HFFc6 (cell line): ENCODE measurements around the gene CHMP5. TPM values are rescaled to one million over a fixed set of nuclear protein-coding genes. Genes with fewer than 3 reads are reported as not detected.

ENCODE experiments used
- DNase-seq: peaks from one replicate; pipeline ENCODE4 v3.0.0-alpha.2; 2018
- H3K27ac Mint-ChIP-seq: 2 replicates; pipeline ENCODE4 v1.8.0; 2020; ENCODE audit warnings: mild to moderate bottlenecking, mixed read lengths
- H3K27me3 Mint-ChIP-seq: 2 replicates; pipeline ENCODE4 v1.8.0; 2021; ENCODE audit warnings: mild to moderate bottlenecking, moderate library complexity, mixed read lengths; ENCODE audit not compliant: insufficient read depth
- H3K36me3 Mint-ChIP-seq: 2 replicates; pipeline ENCODE4 v1.8.0; 2021; ENCODE audit warnings: low read depth, mixed read lengths
- H3K4me1 Mint-ChIP-seq: 2 replicates; pipeline ENCODE4 v1.8.0; 2020; ENCODE audit warnings: low read depth, mixed read lengths
- H3K4me3 Mint-ChIP-seq: 2 replicates; pipeline ENCODE4 v1.8.0; 2020; ENCODE audit warnings: mild to moderate bottlenecking, moderate library complexity, mixed read lengths
- H3K9me3 Mint-ChIP-seq: 2 replicates; pipeline ENCODE4 v1.8.0; 2020; ENCODE audit warnings: mild to moderate bottlenecking, mixed read lengths
- total RNA-seq, 6 experiments: library from RNA; stranded (reverse); fragmentation: NEBNext Ultra II Directional; extraction: Animal tissue kit (Norgen Biotek cat#: 25700); gene quantifications; 2 replicates in 1 of 6; 3 replicates in 5 of 6; pipeline ENCODE4 v1.2.3, GENCODE V29; 2021
- TF ChIP-seq, protein P1 (sequence below): fragments of 200-600 bp; sonication (generic); IDR thresholded peaks from 2 replicates; pipeline ENCODE4 v1.5.0; 2021; ENCODE audit warnings: antibody characterized with exemption, mild to moderate bottlenecking

The CHMP5 gene
- total RNA-seq, 6 experiments from 2014 or later = 75.5 to 90.2 (median 78.8) TPM

DNA sequence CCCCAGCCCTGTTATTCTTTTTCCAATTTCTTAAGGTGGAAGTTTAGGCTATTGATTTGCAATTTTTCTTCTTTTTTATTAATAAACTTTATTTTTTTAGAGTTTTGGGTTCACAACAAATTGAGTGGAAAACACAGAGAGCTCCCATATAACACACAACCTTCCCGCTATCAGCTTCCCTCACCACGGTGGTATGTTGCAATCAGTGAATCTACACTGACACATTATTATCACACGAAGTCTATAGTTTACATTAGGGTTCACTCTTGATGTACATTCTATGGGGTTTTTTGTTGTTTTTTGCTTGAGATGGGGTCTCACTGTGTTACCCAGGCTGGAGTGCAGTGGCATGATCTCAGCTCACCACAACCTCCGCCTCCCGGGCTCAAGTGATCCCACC is 20.7 kb downstream of the CHMP5 start:
- Mint-ChIP-seq H3K36me3 (no peaks in the 10 kb centered on the region), H3K27ac (no peak overlapping the region), H3K4me3 (no peak overlapping the region), H3K4me1 (peaks cover 9% of the 10 kb centered on the region), H3K9me3 (no peaks in the 10 kb centered on the region), H3K27me3 (peaks cover 5% of the 10 kb centered on the region)
- no peak for DNase-seq
- TF ChIP-seq, protein P1, sequence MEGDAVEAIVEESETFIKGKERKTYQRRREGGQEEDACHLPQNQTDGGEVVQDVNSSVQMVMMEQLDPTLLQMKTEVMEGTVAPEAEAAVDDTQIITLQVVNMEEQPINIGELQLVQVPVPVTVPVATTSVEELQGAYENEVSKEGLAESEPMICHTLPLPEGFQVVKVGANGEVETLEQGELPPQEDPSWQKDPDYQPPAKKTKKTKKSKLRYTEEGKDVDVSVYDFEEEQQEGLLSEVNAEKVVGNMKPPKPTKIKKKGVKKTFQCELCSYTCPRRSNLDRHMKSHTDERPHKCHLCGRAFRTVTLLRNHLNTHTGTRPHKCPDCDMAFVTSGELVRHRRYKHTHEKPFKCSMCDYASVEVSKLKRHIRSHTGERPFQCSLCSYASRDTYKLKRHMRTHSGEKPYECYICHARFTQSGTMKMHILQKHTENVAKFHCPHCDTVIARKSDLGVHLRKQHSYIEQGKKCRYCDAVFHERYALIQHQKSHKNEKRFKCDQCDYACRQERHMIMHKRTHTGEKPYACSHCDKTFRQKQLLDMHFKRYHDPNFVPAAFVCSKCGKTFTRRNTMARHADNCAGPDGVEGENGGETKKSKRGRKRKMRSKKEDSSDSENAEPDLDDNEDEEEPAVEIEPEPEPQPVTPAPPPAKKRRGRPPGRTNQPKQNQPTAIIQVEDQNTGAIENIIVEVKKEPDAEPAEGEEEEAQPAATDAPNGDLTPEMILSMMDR = no peak

DNA sequence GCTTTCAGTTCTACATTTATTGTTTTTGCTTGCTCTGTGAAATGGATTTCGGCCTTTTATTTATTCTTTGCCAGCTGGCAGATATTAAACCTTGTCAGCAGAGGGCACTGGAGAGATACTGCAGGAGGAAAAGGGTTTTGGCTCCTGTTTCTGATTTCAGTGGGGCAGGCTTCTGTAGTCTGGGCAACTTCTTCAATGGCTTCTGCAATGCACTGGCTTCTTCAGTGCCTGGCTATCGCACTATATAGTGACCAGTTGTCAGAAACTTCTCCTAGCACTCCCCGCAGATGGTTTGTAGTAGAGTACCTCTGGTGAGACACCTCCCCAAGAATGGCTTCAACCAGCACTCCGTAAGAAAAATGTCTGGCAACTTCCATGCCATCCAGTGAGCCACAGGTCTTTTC is 22.2 kb downstream of the CHMP5 start:
- Mint-ChIP-seq H3K9me3 (no peaks in the 10 kb centered on the region), H3K27me3 (peaks cover 8% of the 10 kb centered on the region), H3K4me1 (peaks cover 18% of the 10 kb centered on the region), H3K27ac (peak overlapping the region; percentile 55), H3K36me3 (peaks cover 12% of the 10 kb centered on the region), H3K4me3 (no peak overlapping the region)
- TF ChIP-seq, protein P1 = peak; percentile 81
- DNase-seq = peak; percentile 74

DNA sequence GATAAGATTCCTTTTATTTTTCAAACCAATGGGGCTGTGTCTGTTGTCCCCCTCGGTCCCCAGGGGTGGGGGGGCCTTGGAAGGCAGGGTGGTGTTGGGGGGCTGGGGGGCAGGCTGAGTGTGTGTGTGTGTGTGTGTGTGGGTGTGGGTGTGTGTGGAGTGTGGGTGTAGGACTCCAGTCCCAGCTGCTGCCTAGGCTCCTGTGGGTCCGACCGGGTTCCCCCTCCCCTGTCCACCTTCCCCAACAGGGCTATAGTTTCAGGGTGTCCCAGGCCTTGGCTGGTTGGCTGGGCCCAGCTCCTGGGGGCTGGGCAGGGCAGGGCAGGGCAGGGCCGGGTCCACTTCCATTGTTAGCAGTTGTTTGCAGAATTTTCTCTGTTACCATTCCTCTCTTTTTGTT is 23.4 kb downstream of the CHMP5 start:
- TF ChIP-seq, protein P1 = no peak
- no peak for DNase-seq
- H3K27me3 Mint-ChIP-seq = peaks cover 8% of the 10 kb centered on the region
- no peak overlapping the region for H3K4me3 Mint-ChIP-seq
- peaks cover 30% of the 10 kb centered on the region for H3K4me1 Mint-ChIP-seq
- no peaks in the 10 kb centered on the region for H3K9me3 Mint-ChIP-seq
- peak overlapping the region; percentile 71 for H3K27ac Mint-ChIP-seq
- H3K36me3 Mint-ChIP-seq = peaks cover 21% of the 10 kb centered on the region

DNA sequence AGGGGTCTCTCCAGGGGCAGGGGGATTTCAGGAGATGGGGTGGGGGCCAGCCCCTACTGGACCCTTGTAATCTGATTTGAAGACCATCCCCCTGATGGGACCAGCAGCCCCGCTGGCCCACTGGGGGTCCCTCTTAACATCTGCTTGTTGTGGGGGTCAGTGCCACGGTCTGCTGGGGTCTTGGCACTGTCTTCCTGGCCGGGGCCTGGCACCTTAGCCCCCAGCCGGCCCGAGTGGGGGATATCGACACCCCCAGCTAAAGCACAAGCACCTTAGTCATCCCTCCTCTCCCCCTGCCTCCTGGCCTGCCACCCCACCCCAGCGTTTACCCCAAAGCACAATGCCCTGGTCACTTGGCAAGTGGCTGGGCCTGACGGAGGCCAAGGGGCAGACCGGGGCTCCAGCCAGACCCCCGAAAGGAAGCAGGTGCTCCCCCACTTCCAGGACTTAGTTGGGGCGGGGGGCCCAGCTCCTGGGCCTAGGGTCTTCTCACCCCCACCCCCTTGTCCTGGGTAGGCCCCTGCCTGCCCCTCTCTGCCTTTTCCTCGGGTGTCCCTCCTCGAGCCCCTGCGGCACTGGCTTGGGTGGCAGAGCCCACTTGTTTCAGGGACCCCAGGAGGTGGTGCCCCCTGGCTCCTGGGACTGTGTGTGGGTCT is 24.1 kb downstream of the CHMP5 start:
- H3K4me1 Mint-ChIP-seq = peaks cover 35% of the 10 kb centered on the region
- H3K27ac Mint-ChIP-seq = peak overlapping the region; percentile 100; the same call in 1 of the 2 replicates
- peaks cover 21% of the 10 kb centered on the region for H3K36me3 Mint-ChIP-seq
- DNase-seq = no peak
- TF ChIP-seq, protein P1 = no peak
- no peak overlapping the region for H3K4me3 Mint-ChIP-seq
- peaks cover 8% of the 10 kb centered on the region for H3K27me3 Mint-ChIP-seq
- no peaks in the 10 kb centered on the region for H3K9me3 Mint-ChIP-seq

DNA sequence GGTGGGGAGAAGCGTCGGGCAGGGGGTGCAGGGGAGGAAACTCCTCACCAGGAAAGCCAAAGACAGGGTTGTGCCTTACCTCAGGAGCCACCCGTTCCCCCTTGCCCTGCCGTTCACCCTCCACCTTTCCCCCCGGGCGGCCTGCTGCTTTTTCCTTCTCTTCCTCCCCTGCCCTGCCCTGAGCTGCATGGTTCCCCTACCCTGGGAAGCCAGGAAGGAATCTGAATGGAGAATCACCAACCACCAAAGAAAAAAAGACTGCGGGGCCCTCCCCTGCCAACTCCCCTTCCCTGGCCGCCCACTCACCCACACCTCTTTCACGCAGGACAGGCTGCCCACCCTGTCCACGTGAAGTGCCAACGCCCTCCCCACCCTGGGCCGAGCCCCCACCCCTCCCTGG is 24.6 kb downstream of the CHMP5 start:
- TF ChIP-seq, protein P1 = no peak
- H3K4me1 Mint-ChIP-seq = peaks cover 38% of the 10 kb centered on the region
- peak overlapping the region; percentile 100 for H3K27ac Mint-ChIP-seq
- peaks cover 25% of the 10 kb centered on the region for H3K36me3 Mint-ChIP-seq
- H3K4me3 Mint-ChIP-seq = peak overlapping the region; percentile 99
- H3K9me3 Mint-ChIP-seq = no peaks in the 10 kb centered on the region
- peaks cover 8% of the 10 kb centered on the region for H3K27me3 Mint-ChIP-seq
- DNase-seq = no peak

DNA sequence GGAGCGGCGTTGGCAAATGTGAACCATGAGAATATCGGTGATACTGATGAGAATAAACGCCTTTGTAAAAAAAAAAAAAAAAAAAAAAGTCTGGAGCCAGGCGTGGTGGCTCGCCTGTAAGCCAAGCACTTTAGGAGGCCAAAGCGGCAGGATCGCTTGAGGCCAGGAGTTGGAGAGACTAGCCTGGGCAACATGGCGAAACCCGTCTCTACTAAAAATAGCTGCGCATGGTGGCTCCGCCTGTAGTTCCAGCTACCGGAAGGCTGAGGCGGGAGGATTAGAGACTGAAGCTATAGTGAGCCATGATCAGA is 25.0 kb downstream of the CHMP5 start:
- Mint-ChIP-seq H3K36me3 (peaks cover 29% of the 10 kb centered on the region), H3K4me3 (peak overlapping the region; percentile 99), H3K27ac (peak overlapping the region; percentile 100), H3K4me1 (peaks cover 42% of the 10 kb centered on the region), H3K27me3 (peaks cover 8% of the 10 kb centered on the region), H3K9me3 (no peaks in the 10 kb centered on the region)
- TF ChIP-seq, protein P1 = no peak
- no peak for DNase-seq
